Motor neuron (in vitro differentiated cells): Measurements from ENCODE around the gene SLC16A14. TPM values are rescaled to one million over a fixed set of nuclear protein-coding genes. Genes with fewer than 3 reads are reported as not detected.

Experiments
- ATAC-seq, 8 experiments: fragments of 200-7000 bp; cut with Tn5 transposase; replicated peaks in 6 of 8; 2 replicates each; pipeline ENCODE4 v1.8.0; 2021; ENCODE audit warnings: mild to moderate bottlenecking in 8 of 8, moderate library complexity in 8 of 8
- H3K27ac ChIP-seq, 2 donors: fragments of 250-450 bp; sonication (Bioruptor Pico); 2 replicates each; pipeline ENCODE4 v1.9.0; 2021; ENCODE audit warnings: antibody characterized with exemption in 2 of 2, mild to moderate bottlenecking in 2 of 2, moderate library complexity in 1 of 2
- H3K4me1 ChIP-seq, 2 donors: fragments of 250-450 bp; sonication (Bioruptor Pico); replicated peaks in 1 of 2; 2 replicates each; pipeline ENCODE4 v1.6.1; 2021; ENCODE audit warnings: antibody characterized with exemption in 2 of 2, mild to moderate bottlenecking in 2 of 2, moderate library complexity in 1 of 2
- H3K4me3 ChIP-seq, 5 donors: fragments of 250-450 bp; sonication (Bioruptor Pico); 2 replicates each; pipeline ENCODE4 v1.9.0; 2021; ENCODE audit warnings: antibody characterized with exemption in 5 of 5, mild to moderate bottlenecking in 5 of 5, moderate library complexity in 4 of 5
- WGBS, 10 experiments: fragments of 450-650 bp; shearing (Covaris generic); methylation state at CpG; one replicate each; pipeline ENCODE4 v1.0.0; 2022; 5-methylcytosine and 5-hydroxymethylcytosine counted together
- in situ Hi-C, 9 experiments: fragments of 400-800 bp; cut with MboI; loops; one replicate each; pipeline ENCODE4 v1.15.0; 2021; ENCODE audit warnings: low sequenced_read_pairs in 9 of 9, low pct_unique_long_range_greater_than_20kb in 2 of 9; ENCODE audit not compliant: unreplicated experiment in 9 of 9
- total RNA-seq, 8 experiments: library from RNA; unstranded; fragments of 300-600 nt; gene quantifications; 2 replicates each; pipeline versions ENCODE4 v1.2.3 to v1.2.4, GENCODE V29; 2022

Gene SLC16A14
- total RNA-seq, 8 experiments from 2014 or later = 0.10 to 59.9 (median 26.5) TPM

DNA sequence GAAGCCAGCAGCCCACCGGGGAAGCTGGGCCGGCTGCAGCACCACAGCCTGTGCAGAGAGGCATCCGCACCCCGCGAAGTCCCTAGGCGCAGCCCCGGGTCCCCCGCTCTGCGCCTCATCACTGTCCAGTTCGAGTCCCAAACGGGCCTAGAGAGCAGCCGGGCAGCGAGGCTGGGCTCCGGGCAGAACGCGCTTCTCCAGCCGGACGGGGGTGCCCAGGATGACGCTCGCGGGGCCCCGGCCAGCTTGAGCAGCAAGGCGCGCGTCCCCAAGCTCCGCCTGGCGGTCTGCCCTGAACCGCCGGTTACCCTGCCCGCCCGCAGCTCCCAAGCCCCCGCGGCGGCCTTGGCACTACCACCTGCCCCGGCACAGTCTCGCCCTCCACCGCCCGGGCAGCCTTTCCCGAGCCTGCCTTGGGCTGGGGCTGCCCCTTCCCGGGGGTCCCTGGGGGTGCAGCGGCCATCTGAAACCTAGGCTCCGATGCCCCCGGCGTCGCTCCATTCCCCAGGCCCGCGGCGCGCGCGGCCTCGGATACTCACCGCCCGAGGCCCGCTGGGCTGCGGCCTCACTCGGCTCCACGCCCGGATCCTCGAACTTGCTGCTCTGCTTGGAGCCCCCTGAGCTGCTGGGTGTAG is 591 bp downstream of the SLC16A14 start:
- peak; percentile 29 to 72 (median 68) for ATAC-seq
- Histone ChIP-seq H3K27ac (peak overlapping the region; percentile 75 to 91), H3K4me3 (peak overlapping the region; percentile 70 to 98 (median 96)), H3K4me1 (peaks cover 5 to 8% of the 10 kb centered on the region in 2 donors)
- in situ Hi-C loops = loop anchor here in 1 of 9 experiments (25.0 kb wide), 1 partner anchor 94 kb away; no protein-coding TSS in a partner anchor
- WGBS, 10 experiments = 0% methylated on average over 1 of the region's 60 CpGs; no CpG with 5 or more reads in 9 of the 10 experiments

GRCh38 chr2:230060672-230061293 is 7.9 kb downstream of the SLC16A14 start:
- Histone ChIP-seq H3K4me1 (no peaks in the 10 kb centered on the region), H3K4me3 (no peak overlapping the region), H3K27ac (no peak overlapping the region)
- no peak for ATAC-seq
- in situ Hi-C loops = loop anchor here in 1 of 9 experiments (25.0 kb wide), 1 partner anchor 102 kb away; no protein-coding TSS in a partner anchor
- WGBS, 10 experiments = 38 to 100% (median 90%) methylated on average over 1 to 3 of the region's 3 CpGs; no CpG with 5 or more reads in 1 of the 10 experiments

- H3K4me3 ChIP-seq = no peak overlapping the region
- peak in 2 of 8 experiments; percentile 43 to 89 for ATAC-seq
- H3K27ac ChIP-seq = no peak overlapping the region
- in situ Hi-C loops = loop anchor here in 1 of 9 experiments (25.0 kb wide), 1 partner anchor 108 kb away; no protein-coding TSS in a partner anchor
- 83 to 100% (median 100%) methylated on average over 1 to 2 of the region's 2 CpGs; no CpG with 5 or more reads in 6 of the 10 experiments for WGBS, 10 experiments
- H3K4me1 ChIP-seq = no peaks in the 10 kb centered on the region
These were observed 14.8 kb downstream of the SLC16A14 start for GRCh38 chr2:230053753-230054478.

DNA sequence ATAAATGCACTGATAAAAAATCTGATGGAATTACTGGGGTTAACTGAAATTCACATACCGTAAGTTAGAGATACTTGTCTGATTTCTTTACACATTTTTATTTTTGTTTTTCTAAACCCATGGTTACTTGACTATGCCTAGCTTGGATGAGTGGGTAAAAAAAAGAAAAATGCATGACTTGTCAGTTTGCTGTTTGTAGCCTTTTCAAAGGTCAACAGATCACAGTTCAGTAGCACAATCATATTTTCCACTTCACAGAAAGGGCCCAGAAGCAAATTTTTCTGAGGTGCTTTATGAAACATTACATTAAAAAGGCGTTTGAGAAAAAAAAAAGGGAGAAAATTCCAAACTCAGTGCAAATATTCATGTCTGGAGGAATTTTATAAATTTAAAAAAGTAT is 16.4 kb downstream of the SLC16A14 start:
- ATAC-seq = no peak
- in situ Hi-C loops = loop anchor here in 1 of 9 experiments (25.0 kb wide), 1 partner anchor 110 kb away; no protein-coding TSS in a partner anchor
- Histone ChIP-seq H3K4me3 (no peak overlapping the region), H3K27ac (no peak overlapping the region), H3K4me1 (no peaks in the 10 kb centered on the region)
- WGBS, 10 experiments = 17 to 100% (median 62%) methylated on average over 1 to 2 of the region's 2 CpGs; no CpG with 5 or more reads in 1 of the 10 experiments

- ATAC-seq = no peak
- in situ Hi-C loops = loop anchor here in 1 of 9 experiments (25.0 kb wide), 1 partner anchor 112 kb away; no protein-coding TSS in a partner anchor
These were observed 18.6 kb downstream of the SLC16A14 start for GRCh38 chr2:230050136-230050535.

DNA sequence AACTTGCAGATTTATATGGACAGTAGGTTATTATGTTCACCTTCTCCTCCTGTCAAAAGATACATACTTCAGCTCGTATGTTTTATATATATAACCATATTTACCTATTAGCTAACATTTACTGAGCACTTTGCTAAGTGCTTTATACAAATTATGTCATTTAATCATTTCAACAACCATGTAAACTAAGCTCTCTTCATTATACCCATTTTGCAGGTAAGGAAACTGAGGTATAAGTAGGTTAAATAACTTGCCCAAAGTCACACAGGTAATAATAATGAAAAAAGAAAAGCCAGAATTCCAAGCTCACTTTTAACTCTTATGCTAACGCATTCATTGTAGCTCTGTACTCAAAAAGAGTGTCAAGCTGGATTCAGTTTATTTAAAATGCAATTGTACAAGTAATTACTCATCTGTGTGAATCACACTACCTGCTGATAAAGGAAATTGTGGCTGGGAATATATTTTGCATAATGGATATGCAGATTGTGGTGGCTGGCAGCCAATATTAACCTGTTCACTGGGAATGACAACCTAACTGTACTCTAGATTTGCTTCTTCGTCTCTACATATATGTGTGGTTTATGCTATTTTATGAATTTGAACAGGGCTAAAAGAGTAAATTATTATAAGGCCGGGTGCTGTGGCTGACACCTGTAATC is 20.6 kb downstream of the SLC16A14 start:
- no peak for ATAC-seq
- H3K27ac ChIP-seq = no peak overlapping the region
- H3K4me3 ChIP-seq = no peak overlapping the region
- 50 to 100% (median 93%) methylated on average over 1 to 4 of the region's 4 CpGs for WGBS, 10 experiments
- no peaks in the 10 kb centered on the region for H3K4me1 ChIP-seq
- in situ Hi-C loops = no loop called here

More at GRCh38 chr2:230050136-230050535, 18.6 kb downstream of the SLC16A14 start:
- Histone ChIP-seq H3K27ac (no peak overlapping the region), H3K4me1 (no peaks in the 10 kb centered on the region), H3K4me3 (no peak overlapping the region)
- WGBS, 10 experiments = 0 to 90% (median 71%) methylated on average over 1 to 3 of the region's 3 CpGs; no CpG with 5 or more reads in 1 of the 10 experiments

GRCh38 chr2:230046491-230046890 is 22.2 kb downstream of the SLC16A14 start:
- ATAC-seq = no peak
- in situ Hi-C loops = no loop called here

GRCh38 chr2:230043461-230043860 is 25.3 kb downstream of the SLC16A14 start:
- WGBS, 10 experiments = 0 to 100% (median 100%) methylated on average over 1 of the region's 2 CpGs; no CpG with 5 or more reads in 5 of the 10 experiments
- Histone ChIP-seq H3K4me1 (no peaks in the 10 kb centered on the region), H3K27ac (no peak overlapping the region), H3K4me3 (no peak overlapping the region)
- ATAC-seq = no peak
- in situ Hi-C loops = no loop called here

More at GRCh38 chr2:230046491-230046890, 22.2 kb downstream of the SLC16A14 start:
- H3K4me1 ChIP-seq = no peaks in the 10 kb centered on the region
- H3K27ac ChIP-seq = no peak overlapping the region
- no peak overlapping the region for H3K4me3 ChIP-seq
- 67 to 100% (median 83%) methylated on average over 1 to 7 of the region's 16 CpGs; no CpG with 5 or more reads in 3 of the 10 experiments for WGBS, 10 experiments

DNA sequence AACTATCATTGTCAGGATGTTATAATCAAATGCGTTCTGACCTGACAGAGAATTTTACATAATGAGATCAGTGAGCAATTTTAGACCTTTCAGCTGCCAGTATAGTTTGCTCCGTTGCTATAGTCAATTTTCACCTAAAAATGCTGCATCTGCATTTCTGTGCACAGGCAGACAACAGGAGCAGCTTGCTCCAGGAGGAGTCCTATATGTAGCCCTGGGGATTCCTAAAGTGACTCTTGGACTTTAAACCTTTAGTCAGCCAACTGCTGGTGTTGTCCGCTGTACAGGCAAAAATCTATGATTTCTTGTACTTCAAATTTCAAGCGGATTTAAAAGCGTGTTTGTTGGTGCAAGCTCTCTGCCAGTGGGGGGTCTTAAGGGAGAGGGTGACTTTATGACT is 25.7 kb downstream of the SLC16A14 start:
- Histone ChIP-seq H3K27ac (no peak overlapping the region), H3K4me3 (no peak overlapping the region), H3K4me1 (no peaks in the 10 kb centered on the region)
- 58 to 96% (median 85%) methylated on average over 2 to 5 of the region's 5 CpGs; no CpG with 5 or more reads in 2 of the 10 experiments for WGBS, 10 experiments
- no peak for ATAC-seq
- in situ Hi-C loops = no loop called here

- Histone ChIP-seq H3K4me1 (peaks cover 0 to under 1% of the 10 kb centered on the region in 2 donors), H3K4me3 (no peak overlapping the region), H3K27ac (no peak overlapping the region)
- in situ Hi-C loops = no loop called here
- 0 to 100% (median 94%) methylated on average over 1 of the region's 1 CpG; no CpG with 5 or more reads in 6 of the 10 experiments for WGBS, 10 experiments
- ATAC-seq = no peak
These were observed 26.5 kb downstream of the SLC16A14 start for GRCh38 chr2:230042195-230042594.

DNA sequence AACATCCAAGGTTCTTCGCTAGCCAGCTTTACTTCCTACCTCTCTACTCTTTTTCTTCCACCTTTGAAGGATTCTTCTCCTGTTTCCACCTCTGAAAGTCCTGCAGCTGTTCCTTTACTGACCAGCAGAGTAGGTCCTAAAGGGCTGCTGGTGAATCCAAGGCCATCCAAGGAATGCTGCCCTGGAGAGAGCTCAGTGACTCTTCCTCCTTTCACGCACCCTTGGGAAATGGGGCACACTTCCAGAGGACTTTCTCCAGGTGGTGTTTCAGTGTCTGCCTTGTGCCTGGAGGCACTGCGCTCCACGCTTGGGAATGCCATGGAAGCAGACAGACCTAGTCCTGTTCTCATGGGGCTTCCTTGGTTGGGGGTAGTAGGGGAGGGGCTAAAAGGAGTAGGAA is 45.4 kb downstream of the SLC16A14 start:
- Histone ChIP-seq H3K27ac (no peak overlapping the region), H3K4me1 (no peaks in the 10 kb centered on the region), H3K4me3 (no peak overlapping the region)
- no peak for ATAC-seq
- in situ Hi-C loops = loop anchor here in 3 of 9 experiments (25.0 kb wide), 2 partner anchors 139 to 589 kb away; no protein-coding TSS in a partner anchor
- 83 to 100% (median 94%) methylated on average over 1 to 2 of the region's 4 CpGs; no CpG with 5 or more reads in 5 of the 10 experiments for WGBS, 10 experiments

DNA sequence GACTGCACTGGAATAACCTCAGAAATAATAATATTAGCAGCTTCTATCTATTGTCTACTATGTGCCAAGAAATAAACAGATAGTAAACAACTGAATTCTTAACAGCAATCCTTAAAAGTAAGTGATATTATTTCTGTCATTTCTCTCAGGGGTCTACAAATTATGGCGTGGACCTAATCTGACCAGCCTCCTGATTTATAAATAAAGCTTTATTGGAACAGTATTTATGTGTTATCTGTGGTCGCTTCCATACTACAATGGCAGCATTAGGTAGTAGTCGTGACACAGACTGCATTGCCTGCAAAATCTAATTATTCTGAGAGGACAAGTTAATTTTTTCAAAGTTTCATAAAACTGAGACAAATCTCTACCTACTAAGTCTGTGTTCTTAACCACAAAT is 49.0 kb downstream of the SLC16A14 start:
- no peak overlapping the region for H3K27ac ChIP-seq
- in situ Hi-C loops = loop anchor here in 3 of 9 experiments (25.0 kb wide), 2 partner anchors 143 to 593 kb away; no protein-coding TSS in a partner anchor
- no peak overlapping the region for H3K4me3 ChIP-seq
- no peaks in the 10 kb centered on the region for H3K4me1 ChIP-seq
- WGBS, 10 experiments = 40 to 95% (median 76%) methylated on average over 1 to 3 of the region's 3 CpGs; no CpG with 5 or more reads in 2 of the 10 experiments
- no peak for ATAC-seq
